H9 (cell line): Measurements from ENCODE around the gene TTLL9. TPM values are rescaled to one million over a fixed set of nuclear protein-coding genes. Genes with fewer than 3 reads are reported as not detected.

Experiments
- DNase-seq: peaks from one replicate; pipeline ENCODE4 v3.0.0-alpha.2; 2017
- H2AFZ ChIP-seq: one replicate; pipeline ENCODE4 v1.6.1; 2013; ENCODE audit warnings: mild to moderate bottlenecking, low read length, control low read depth, moderate library complexity
- H2AK5ac ChIP-seq: 2 replicates; pipeline ENCODE4 v1.6.1; 2013; ENCODE audit warnings: low read length, control low read depth, mixed read lengths; ENCODE audit not compliant: insufficient read length
- H2BK120ac ChIP-seq: one replicate; pipeline ENCODE4 v1.6.1; 2013; ENCODE audit warnings: low read depth, mild to moderate bottlenecking, low read length, control low read depth, inconsistent platforms; ENCODE audit not compliant: poor library complexity, severe bottlenecking
- H2BK12ac ChIP-seq: 2 replicates; pipeline ENCODE4 v1.6.1; 2013; ENCODE audit warnings: low read length, control low read depth, mixed read lengths, low read depth; ENCODE audit not compliant: insufficient read length
- H2BK15ac ChIP-seq: 2 replicates; pipeline ENCODE4 v1.6.1; 2013; ENCODE audit warnings: low read depth, low read length, control low read depth
- H2BK20ac ChIP-seq: one replicate; pipeline ENCODE4 v1.6.1; 2013; ENCODE audit warnings: low read depth, mild to moderate bottlenecking, low read length, control low read depth, inconsistent platforms; ENCODE audit not compliant: poor library complexity, severe bottlenecking
- H2BK5ac ChIP-seq: 2 replicates; pipeline ENCODE4 v1.6.1; 2013; ENCODE audit warnings: low read length, control low read depth, mixed read lengths; ENCODE audit not compliant: insufficient read length
- H3K14ac ChIP-seq: 2 replicates; pipeline ENCODE4 v1.6.1; 2013; ENCODE audit warnings: low read length, control low read depth; ENCODE audit not compliant: insufficient read depth
- H3K18ac ChIP-seq: 2 replicates; pipeline ENCODE4 v1.6.1; 2013; ENCODE audit warnings: low read depth, mild to moderate bottlenecking, mixed read lengths, low read length, control low read depth; ENCODE audit not compliant: insufficient read length
- H3K23ac ChIP-seq: 2 replicates; pipeline ENCODE4 v1.6.1; 2013; ENCODE audit warnings: low read length, control low read depth, mixed read lengths, low read depth; ENCODE audit not compliant: insufficient read length
- H3K23me2 ChIP-seq: 2 replicates; pipeline ENCODE4 v1.6.1; 2013; ENCODE audit warnings: low read depth, mild to moderate bottlenecking, mixed read lengths, low read length, control low read depth; ENCODE audit not compliant: insufficient read length, poor library complexity, severe bottlenecking
- H3K27ac ChIP-seq: 2 replicates; pipeline ENCODE4 v1.5.1; 2013; ENCODE audit warnings: low read length, control low read depth, mixed read lengths, low read depth; ENCODE audit not compliant: insufficient read length
- H3K27me3 ChIP-seq: 2 replicates; pipeline ENCODE4 v1.6.1; 2013; ENCODE audit warnings: low read length, control low read depth, inconsistent platforms; ENCODE audit not compliant: insufficient read depth
- H3K4ac ChIP-seq: 2 replicates; pipeline ENCODE4 v1.6.1; 2013; ENCODE audit warnings: low read depth, mild to moderate bottlenecking, control low read depth, inconsistent platforms, low read length, moderate library complexity
- H3K4me1 ChIP-seq: 2 replicates; pipeline ENCODE4 v1.6.1; 2013; ENCODE audit warnings: low read length, control low read depth, inconsistent platforms; ENCODE audit not compliant: insufficient read depth
- H3K4me2 ChIP-seq: 2 replicates; pipeline ENCODE4 v1.6.1; 2013; ENCODE audit warnings: low read length, control low read depth, mixed read lengths; ENCODE audit not compliant: insufficient read length, insufficient read depth
- H3K56ac ChIP-seq: 2 replicates; pipeline ENCODE4 v1.6.1; 2013; ENCODE audit warnings: low read depth, mild to moderate bottlenecking, mixed read lengths, low read length, control low read depth; ENCODE audit not compliant: insufficient read length
- H3K79me1 ChIP-seq: 2 replicates; pipeline ENCODE4 v1.6.1; 2013; ENCODE audit warnings: low read depth, mild to moderate bottlenecking, moderate library complexity, low read length, control low read depth, inconsistent platforms; ENCODE audit not compliant: insufficient read depth, poor library complexity, severe bottlenecking
- H3K79me2 ChIP-seq: 2 replicates; pipeline ENCODE4 v1.6.1; 2013; ENCODE audit warnings: low read length, control low read depth, inconsistent platforms; ENCODE audit not compliant: insufficient read depth
- H3K9ac ChIP-seq: 2 replicates; pipeline ENCODE4 v1.6.1; 2013; ENCODE audit warnings: low read length, control low read depth, mixed read lengths; ENCODE audit not compliant: insufficient read length; ENCODE audit errors: extremely low read depth
- H3K9me3 ChIP-seq: one replicate; pipeline ENCODE4 v1.6.1; 2013; ENCODE audit warnings: low read depth, low read length, inconsistent platforms; ENCODE audit not compliant: control insufficient read depth
- H3T11ph ChIP-seq: one replicate; pipeline ENCODE4 v1.6.1; 2013; ENCODE audit warnings: mild to moderate bottlenecking, low read length, control low read depth, inconsistent platforms
- H4K20me1 ChIP-seq: one replicate; pipeline ENCODE4 v1.6.1; 2013; ENCODE audit not compliant: control insufficient read depth, insufficient read length, insufficient read depth
- H4K5ac ChIP-seq: 2 replicates; pipeline ENCODE4 v1.6.1; 2013; ENCODE audit warnings: low read depth, mild to moderate bottlenecking, mixed read lengths, low read length, control low read depth; ENCODE audit not compliant: insufficient read length
- H4K8ac ChIP-seq: replicated peaks from 2 replicates; pipeline ENCODE4 v1.6.1; 2013; ENCODE audit warnings: low read length, control low read depth, mixed read lengths, low read depth; ENCODE audit not compliant: insufficient read length
- H4K91ac ChIP-seq: 2 replicates; pipeline ENCODE4 v1.6.1; 2013; ENCODE audit warnings: low read depth, mild to moderate bottlenecking, moderate library complexity, mixed read lengths, low read length, control low read depth; ENCODE audit not compliant: insufficient read length
- H3K27ac Mint-ChIP-seq, 3 experiments: 2 replicates in 2 of 3; 3 replicates in 1 of 3; pipeline ENCODE4 v1.8.0; 2020 to 2021; ENCODE audit warnings: mixed read lengths in 3 of 3, mild to moderate bottlenecking in 1 of 3, moderate library complexity in 1 of 3
- H3K27me3 Mint-ChIP-seq: 2 replicates; pipeline ENCODE4 v1.8.0; 2021; ENCODE audit warnings: low read depth, mild to moderate bottlenecking, moderate library complexity, mixed read lengths
- H3K36me3 Mint-ChIP-seq, 3 experiments: 2 replicates in 2 of 3; 3 replicates in 1 of 3; pipeline ENCODE4 v1.8.0; 2020 to 2021; ENCODE audit warnings: low read depth in 3 of 3, mixed read lengths in 3 of 3; ENCODE audit not compliant: insufficient read depth in 1 of 3
- H3K4me1 Mint-ChIP-seq, 2 experiments: 2 replicates each; pipeline ENCODE4 v1.8.0; 2020; ENCODE audit warnings: mixed read lengths in 2 of 2
- H3K4me3 Mint-ChIP-seq, 2 experiments: 2 replicates in 1 of 2; 3 replicates in 1 of 2; pipeline ENCODE4 v1.8.0; 2020 to 2021; ENCODE audit warnings: mild to moderate bottlenecking in 2 of 2, mixed read lengths in 2 of 2, moderate library complexity in 1 of 2
- H3K9me3 Mint-ChIP-seq, 2 experiments: 2 replicates in 1 of 2; 3 replicates in 1 of 2; pipeline ENCODE4 v1.8.0; 2020; ENCODE audit warnings: mild to moderate bottlenecking in 2 of 2, mixed read lengths in 2 of 2, moderate library complexity in 1 of 2
- CTCF ChIP-seq: fragments of 200-600 bp; sonication (generic); conservative IDR thresholded peaks from 3 replicates; pipeline ENCODE4 v1.8.0; 2021; ENCODE audit warnings: antibody characterized with exemption, mild to moderate bottlenecking
- WGBS: extraction: QIAGEN DNeasy Blood & Tissue Kit; methylation state at CpG from one replicate; pipeline ENCODE4 v1.1.7; 2013; ENCODE audit warnings: missing lambda C conversion rate, low lambda C conversion rate, mixed read lengths; ENCODE audit not compliant: insufficient read length; ENCODE audit errors: extremely low coverage; 5-methylcytosine and 5-hydroxymethylcytosine counted together
- total RNA-seq: library from RNA; stranded (reverse); gene quantifications from 2 replicates; pipeline ENCODE4 v1.2.1, GENCODE V29; 2021

Gene TTLL9
- total RNA-seq, 1 experiment from 2014 or later, result 0.20 TPM

GRCh38 chr20:31841928-31842327, 28.5 kb upstream of the TTLL9 start:
- DNase-seq, result no peak

More at GRCh38 chr20:31841928-31842327, 28.5 kb upstream of the TTLL9 start:
- H4K8ac ChIP-seq, result no peak overlapping the region
- no peaks in the 10 kb centered on the region for H3K79me1 ChIP-seq
- H3K9ac ChIP-seq, result no peak overlapping the region
- H4K5ac ChIP-seq, result no peak overlapping the region
- Mint-ChIP-seq H3K27me3 (no peaks in the 10 kb centered on the region; the same call in 1 of the 2 replicates), H3K9me3 (no peaks in the 10 kb centered on the region), H3K4me1 (peaks cover 29 to 31% of the 10 kb centered on the region in 2 experiments), H3K4me3 (no peak overlapping the region), H3K27ac (no peak overlapping the region; a peak in 1 of 7 replicates), H3K36me3 (no peaks in the 10 kb centered on the region)
- H3K4me1 ChIP-seq, result no peaks in the 10 kb centered on the region; the same call in 1 of the 2 replicates
- H2BK15ac ChIP-seq, result no peak overlapping the region
- H2AFZ ChIP-seq, result no peak overlapping the region
- H4K91ac ChIP-seq, result no peak overlapping the region
- no peak overlapping the region for H3K18ac ChIP-seq
- H2AK5ac ChIP-seq, result no peak overlapping the region
- no peak overlapping the region for H3K56ac ChIP-seq
- H3K23ac ChIP-seq, result no peak overlapping the region
- H4K20me1 ChIP-seq, result no peaks in the 10 kb centered on the region
- H2BK20ac ChIP-seq, result no peak overlapping the region
- no peak overlapping the region for H3K14ac ChIP-seq
- H3K9me3 ChIP-seq, result no peaks in the 10 kb centered on the region
- no peak overlapping the region for H2BK5ac ChIP-seq
- no peak overlapping the region for H2BK12ac ChIP-seq
- no peak overlapping the region for H3T11ph ChIP-seq
- no peak for TF ChIP-seq CTCF
- H3K23me2 ChIP-seq, result no peaks in the 10 kb centered on the region
- H2BK120ac ChIP-seq, result no peak overlapping the region
- H3K27me3 ChIP-seq, result no peaks in the 10 kb centered on the region
- H3K79me2 ChIP-seq, result no peaks in the 10 kb centered on the region
- no peak overlapping the region for H3K4me2 ChIP-seq
- no peak overlapping the region for H3K27ac ChIP-seq
- whole genome bisulfite sequencing, result no CpG with 5 or more reads among the region's 8 CpGs
- H3K4ac ChIP-seq, result no peak overlapping the region
